Amygdala (tissue), 56 donors: ENCODE results near the gene PHKB.
"Not testable (repeated sequence)": the region's sequence is repeated elsewhere in the genome, so short reads cannot be mapped to it uniquely, and the experiment has no call there.

Experiments
- DNase-seq, 56 donors: peaks; one replicate each; lab custom pipeline; 2025; lab: John Stamatoyannopoulos, UW

Gene PHKB

GRCh38 chr16:47657977-47658376 lies 196.8 kb downstream of the PHKB start:
- DNase-seq, result no peak

- DNase-seq, result no peak
Observed at GRCh38 chr16:47660540-47660939, 199.4 kb downstream of the PHKB start.

- no peak for DNase-seq
Observed at GRCh38 chr16:47664653-47665325, 203.7 kb downstream of the PHKB start.

GRCh38 chr16:47666434-47666833 lies 205.3 kb downstream of the PHKB start:
- DNase-seq, result no peak

GRCh38 chr16:47667956-47668355 lies 206.8 kb downstream of the PHKB start:
- DNase-seq, result no peak

GRCh38 chr16:47672475-47672874 lies 211.3 kb downstream of the PHKB start:
- no peak for DNase-seq

GRCh38 chr16:47676635-47677177 lies 215.6 kb downstream of the PHKB start:
- no peak for DNase-seq

- not testable (repeated sequence) for DNase-seq
Observed at GRCh38 chr16:47681571-47681970, 220.4 kb downstream of the PHKB start.

GRCh38 chr16:47687694-47688093 lies 226.6 kb downstream of the PHKB start:
- no peak for DNase-seq

GRCh38 chr16:47693226-47693625 lies 232.1 kb downstream of the PHKB start:
- DNase-seq, result no peak

GRCh38 chr16:47694543-47694942 lies 233.4 kb downstream of the PHKB start:
- DNase-seq, result no peak

GRCh38 chr16:47695756-47696155 lies 234.6 kb downstream of the PHKB start:
- DNase-seq, result no peak

- DNase-seq, result no peak
Observed at GRCh38 chr16:47697826-47698225, 236.7 kb downstream of the PHKB start.

- no peak for DNase-seq
Observed at GRCh38 chr16:47699106-47699505, 238.0 kb downstream of the PHKB start.

- DNase-seq, result no peak
Observed at GRCh38 chr16:47700857-47701587, 239.9 kb downstream of the PHKB start.

- DNase-seq, result no peak
Observed at GRCh38 chr16:47705266-47705665, 244.1 kb downstream of the PHKB start.

GRCh38 chr16:47711809-47712208 lies 250.7 kb downstream of the PHKB start:
- no peak for DNase-seq

- no peak for DNase-seq
Observed at GRCh38 chr16:47712276-47713224, 251.4 kb downstream of the PHKB start.

- DNase-seq, result no peak
Observed at GRCh38 chr16:47713225-47713595, 252.1 kb downstream of the PHKB start.

- no peak for DNase-seq
Observed at GRCh38 chr16:47715442-47716083, 254.4 kb downstream of the PHKB start.
